DMS79 (cell line): ENCODE measurements around the gene ALS2CL.

ENCODE experiments used
- DNase-seq: peaks from one replicate; lab custom pipeline; 2025; lab: John Stamatoyannopoulos, UW

Gene ALS2CL

DNA sequence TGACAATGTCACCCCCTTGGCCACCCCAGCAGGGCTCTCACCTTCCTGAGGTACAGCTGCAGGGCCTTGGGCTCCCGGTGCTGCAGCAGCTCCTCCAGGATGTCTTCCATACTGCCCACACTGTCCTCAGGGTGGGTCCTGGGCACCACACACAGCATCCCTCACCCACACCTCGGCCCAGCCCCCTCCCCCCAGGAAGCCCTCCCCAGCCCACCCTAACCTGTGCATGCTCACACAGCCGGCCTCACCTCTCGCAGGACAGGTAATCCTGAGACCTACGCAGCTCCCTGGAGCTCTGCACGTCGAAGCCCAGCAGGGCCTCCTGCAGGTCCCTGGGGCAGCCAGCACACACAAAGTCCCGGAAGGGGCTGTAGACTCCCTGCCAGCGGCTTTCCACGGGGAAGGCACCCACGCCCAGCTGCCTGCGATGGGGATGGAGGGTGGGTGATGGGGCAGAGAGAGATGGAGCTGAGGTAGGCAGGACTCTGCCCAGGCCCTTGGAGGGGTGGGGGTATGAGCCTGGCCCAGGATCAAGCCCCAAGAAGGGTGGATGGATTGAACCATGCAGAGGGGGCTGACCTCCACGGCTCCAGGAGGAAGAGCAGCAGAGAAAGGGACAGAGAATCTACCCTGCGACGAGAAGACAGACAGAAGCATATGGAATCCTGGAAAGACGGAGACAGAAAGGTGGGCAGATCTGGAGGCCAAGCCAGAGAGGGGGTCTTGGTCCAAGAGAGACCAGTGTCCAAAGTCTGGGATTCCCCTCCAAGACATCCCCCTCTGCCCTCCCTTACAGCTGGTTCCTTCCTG lies 16.7 kb downstream of the ALS2CL start:
- DNase-seq: no peak

DNA sequence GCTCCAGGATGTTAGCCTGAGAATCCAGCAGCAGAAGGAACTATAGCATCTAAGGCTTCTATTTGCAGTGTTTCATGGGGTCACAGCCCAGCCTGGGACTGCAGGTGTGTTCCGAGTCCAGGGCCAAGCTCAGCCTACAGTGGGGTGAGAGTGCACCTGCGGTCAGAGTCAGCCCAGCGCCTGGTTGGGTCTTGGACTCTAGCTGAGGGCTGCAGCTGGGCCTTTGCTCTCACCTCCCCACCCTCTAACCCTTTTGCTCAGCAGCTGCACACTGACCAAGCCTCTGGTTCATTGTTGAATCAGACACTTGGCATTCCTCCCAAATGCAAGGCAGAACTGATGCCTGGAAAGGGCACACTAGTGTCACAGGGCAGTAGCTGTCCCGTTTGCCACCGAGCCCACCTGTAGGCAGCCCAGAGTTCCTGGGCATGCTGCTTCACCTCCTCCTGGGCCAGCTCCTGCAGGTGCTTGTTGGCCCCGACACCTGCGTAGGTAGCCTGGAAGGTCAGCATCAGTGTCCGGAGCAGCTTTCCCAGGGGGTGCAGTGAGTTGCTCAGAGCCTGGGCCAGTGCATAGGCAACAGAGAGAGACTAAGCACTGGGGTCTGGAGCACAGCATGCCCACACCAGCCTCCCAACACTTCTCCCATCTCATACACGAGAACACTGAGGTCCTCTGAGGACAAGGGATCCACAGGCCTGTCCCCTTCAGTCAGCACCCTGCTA lies 17.5 kb downstream of the ALS2CL start:
- no peak for DNase-seq

DNA sequence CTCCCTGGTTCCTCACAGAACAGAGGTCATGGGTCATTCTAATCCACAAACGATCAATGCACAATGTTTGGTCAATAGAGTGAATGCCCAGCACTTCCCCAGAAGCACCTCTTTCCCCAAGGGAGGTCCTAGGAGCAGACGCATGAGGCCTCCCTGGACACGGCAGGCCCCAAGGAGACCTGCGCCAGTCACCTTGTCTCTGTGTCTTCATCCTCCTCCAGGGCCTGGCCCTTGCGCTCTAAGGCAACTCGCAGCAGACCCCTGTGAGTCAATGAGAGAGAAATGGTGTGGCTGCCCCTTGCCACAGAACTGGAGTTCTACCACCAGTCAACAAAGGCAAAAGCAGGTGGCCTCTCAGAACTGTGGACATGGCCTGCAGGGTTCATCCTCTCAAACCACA lies 18.1 kb downstream of the ALS2CL start:
- no peak for DNase-seq

DNA sequence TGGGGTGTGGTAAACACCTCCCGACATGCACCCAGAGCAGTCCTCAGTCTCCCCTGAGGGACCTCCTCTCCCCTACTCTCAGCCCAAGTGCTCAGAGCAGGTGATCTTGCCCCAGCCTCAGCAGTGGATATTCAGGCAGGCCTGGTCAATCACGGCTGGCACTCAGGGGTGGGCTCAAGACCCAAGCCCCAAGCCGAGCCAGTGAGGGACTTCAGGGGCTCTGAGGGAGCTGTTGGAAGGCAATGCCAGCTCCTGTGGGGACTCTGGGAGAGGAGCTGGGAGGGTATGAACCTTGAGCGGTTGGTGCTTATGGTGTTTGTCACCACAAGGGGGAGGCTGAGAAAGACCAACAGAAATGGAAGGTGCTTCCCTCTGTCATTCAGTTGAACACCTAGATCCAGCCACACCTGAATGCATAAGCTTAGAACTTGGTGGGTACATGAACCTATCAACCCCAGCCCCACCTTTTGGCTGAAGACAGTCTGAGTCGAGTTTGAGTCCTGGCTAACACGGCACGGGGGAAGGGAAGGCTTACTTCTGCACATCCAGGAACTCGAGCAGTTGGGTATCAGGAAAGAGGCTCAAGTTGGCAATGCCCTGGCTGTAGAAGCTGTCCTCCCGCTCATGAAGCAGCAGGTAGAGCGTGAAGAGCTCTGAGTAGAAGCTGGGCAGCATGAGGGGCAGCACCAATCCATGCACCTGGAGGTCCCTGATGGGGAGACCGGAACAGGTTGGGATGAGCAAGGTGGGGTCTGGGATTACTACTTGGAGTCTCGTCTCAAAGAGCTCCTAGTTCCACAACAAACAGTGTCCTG lies 19.2 kb downstream of the ALS2CL start:
- DNase-seq: no peak

DNA sequence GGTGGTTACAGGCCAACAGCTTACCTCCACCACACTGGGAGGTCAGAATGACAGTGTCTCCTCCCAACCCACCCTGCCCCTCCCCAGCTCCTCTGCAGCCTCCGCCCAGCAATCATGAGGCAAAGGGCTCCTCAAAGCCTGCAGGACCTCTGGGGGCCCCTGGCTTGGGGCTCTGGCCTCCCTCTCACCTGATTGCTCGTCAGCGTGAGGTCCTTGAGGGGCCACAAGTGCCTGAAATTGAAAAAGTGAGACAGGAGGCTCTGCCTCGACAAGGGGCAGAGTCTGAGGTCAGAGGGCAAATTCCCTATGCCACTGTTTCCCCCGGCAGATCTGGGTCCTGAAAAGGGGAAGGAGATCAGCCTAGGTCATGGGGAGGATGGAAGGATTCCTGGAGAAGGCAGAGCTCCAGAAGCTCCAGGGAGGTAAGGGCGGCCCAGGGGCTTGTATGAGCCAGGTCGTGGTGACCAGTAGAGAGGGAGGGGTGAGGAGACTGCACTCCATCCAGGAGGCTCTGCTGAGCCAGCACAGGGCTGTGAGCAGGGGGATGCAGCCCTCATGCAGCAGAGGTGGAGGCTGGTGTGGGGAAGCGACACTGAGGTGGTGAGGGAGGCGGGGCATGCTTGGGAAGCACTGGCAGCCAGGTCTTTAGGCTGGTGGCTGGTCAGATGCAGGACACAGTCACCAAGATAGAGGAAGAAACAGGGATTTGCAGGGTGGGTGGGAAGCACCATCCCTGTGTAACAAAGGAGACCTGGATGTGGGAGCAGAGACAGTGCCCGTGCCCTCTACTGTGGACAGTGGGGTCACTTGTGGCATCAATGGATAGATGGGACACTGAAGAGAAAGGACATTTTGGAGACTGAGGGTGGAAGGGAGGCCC lies 20.1 kb downstream of the ALS2CL start:
- DNase-seq: no peak

DNA sequence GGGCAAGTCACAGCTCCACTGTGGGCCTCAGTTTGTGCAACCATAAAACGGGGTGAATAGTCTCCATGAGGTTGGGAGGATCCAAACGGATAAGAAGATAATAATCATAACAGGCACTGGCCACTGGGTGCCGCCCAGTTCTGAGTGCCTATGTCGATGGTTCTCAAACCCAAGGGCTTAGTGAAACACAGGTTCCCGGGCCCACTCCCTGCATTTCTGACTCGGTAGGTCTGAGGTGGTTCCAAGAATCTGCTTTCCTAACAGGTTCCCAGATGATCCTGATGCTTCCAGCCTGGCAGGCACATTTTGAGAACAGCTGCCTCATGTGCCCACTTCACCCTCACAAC lies 21.2 kb downstream of the ALS2CL start:
- DNase-seq: no peak

DNA sequence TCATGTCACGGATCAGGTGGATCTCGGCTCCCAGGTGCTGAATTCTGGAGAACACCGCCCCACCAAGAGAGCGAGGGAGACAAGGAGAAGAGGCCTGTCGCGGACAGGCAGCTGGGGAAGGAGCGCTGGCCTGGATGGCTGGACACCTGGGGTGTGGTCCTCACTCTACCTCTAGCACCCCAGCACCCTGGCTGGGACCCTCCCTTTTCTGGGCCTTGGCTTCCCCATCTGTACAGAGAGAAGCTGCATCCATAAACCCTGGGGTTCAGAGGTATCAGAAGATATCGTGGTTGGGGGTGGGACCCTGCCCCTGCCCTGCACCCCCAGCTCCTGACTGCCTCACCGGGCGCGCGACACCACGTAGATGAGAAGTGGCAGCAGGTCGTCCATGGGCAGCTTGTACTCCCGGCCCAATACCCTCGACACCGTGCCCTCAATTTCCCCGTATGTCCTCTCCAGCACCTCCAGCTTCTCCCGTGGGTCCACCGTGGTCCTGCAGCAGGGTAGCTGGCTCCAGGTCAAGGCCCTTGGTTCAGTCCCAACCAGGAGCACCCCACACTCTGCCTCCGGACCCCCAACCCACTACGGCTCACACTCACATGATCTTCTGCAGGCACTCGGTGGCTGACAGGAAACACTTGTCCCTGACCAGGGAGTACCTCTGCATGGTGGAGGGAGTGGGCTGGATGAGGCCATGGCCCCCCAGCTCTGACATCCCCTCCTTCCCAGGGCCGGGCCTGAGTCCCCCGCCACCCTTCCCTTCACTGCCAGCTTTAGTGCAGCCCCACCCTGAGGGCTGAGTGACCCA lies 21.7 kb downstream of the ALS2CL start:
- no peak for DNase-seq

DNA sequence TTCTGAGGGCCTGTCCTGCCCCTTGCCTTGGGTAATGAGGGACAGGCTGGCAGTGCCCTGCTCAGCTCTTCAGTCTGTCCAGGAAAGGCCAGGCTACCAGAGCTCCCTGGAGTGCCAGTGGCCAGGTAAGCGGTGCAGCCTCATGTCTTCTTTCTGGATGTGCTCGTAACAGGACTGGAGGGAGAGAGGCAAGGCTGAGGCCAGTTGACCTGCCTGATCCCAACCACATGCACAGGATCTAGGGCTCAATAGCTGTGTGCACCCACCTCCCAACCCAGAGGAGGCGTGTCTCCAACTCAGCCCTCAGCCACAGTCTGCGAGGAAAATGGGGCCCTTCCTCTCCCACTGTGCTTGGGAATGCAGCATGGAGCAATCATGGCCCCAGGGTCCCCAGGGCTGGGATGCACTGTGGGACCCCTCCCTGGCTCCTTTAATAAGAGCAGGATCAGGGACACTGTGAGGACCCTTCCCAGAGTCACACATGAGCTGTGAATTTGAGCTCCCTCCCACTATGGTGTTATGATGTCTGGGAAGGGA lies 22.5 kb downstream of the ALS2CL start:
- DNase-seq: no peak

DNA sequence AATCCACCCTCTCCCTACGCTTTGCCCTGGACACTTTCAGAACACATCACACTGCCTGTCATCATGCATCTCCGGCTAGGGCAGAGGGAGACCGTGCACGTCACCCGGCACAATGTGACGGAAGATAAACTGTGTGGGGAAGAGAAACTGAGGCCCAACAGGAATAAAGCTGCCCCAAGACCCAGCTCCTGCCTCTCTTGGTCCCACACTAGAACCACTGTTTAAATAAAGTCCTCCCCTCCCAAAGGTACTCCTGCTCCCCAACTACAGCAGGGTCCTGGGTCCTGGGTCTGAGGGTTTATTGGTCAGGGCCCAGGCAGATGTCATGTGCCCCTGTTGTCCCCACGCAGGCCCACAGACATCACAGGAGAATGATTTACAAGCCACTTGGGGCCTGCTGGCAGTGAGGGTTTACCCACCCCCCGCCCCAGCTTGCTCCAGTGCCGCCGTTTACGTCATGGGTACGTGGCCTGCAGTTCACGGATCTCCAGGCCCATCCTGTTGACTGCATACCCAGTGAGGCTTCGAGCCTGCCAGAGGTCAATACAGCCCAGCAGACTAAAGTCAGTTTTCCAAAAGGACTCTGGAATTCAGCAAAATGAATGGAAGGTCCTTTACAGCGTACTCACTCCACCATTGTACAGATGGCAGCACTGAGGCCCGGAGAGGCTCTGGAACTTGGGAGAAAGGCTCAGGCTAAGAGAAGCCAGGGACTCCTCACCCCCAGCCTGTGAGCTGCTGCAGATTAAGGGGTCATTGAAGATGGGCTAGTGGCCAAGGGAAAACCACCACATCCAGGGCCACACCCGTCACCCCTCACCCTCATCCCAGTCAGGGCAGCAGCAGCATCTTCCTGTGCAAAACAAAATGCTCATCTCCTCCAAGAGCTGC lies 23.2 kb downstream of the ALS2CL start:
- no peak for DNase-seq

DNA sequence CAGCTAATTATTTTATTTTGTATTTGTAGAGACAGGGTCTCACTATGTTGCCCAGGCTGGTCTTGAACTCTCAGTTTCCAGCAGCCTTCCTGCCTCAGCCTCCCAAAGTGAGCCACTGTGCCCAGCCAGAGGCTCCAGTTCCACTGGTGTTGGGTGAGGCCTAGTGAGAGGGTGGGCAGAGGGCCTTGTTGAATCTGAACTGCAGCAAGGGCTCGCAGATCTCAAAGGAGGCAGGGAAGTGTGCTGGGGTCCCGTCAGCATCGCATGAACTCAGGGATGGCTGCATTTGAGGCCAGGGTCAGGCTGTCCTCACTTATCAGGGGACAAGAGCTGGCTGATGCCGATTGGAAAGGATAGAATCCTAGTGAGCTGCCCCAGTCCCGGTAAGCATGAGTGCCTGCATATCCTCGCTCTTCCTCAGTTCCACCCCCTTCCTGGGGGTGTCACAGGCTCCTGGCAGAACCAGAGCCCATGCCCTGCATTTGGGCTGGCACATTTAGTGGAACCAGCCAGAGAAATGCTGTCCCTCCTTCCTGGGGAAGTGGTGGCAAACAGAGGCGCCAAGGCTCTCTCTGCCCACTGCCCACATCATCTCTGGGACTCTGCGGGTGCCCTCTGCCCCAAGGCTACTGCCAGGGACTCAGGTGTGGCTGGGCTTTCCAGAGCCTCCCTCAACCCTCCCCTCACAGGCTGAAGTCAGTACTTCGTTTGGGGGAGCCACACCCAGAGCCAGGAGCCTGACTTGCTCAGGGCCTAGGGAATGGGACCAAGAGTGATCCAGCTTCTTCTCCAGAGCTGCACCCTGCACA lies 24.1 kb downstream of the ALS2CL start:
- DNase-seq: no peak

DNA sequence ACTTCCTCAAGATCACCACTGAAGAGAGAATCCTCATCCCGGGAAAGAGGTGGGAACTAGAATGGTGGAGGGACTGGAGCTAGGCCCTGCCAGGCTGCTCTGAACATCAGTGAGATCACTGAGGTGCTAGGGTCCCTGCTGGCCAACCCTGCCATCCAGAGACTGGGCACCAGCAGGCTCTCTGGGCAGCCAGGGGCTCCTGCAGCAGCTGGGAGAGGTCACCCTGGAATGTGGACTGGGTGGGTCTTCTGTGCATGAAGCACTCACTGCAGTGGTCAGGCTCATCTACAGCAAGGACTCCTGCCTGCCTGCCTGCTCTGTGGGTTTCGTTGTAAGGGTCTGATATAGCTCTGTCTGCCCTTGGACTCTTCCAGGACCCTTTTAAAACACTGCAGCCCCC lies 24.9 kb downstream of the ALS2CL start:
- no peak for DNase-seq

DNA sequence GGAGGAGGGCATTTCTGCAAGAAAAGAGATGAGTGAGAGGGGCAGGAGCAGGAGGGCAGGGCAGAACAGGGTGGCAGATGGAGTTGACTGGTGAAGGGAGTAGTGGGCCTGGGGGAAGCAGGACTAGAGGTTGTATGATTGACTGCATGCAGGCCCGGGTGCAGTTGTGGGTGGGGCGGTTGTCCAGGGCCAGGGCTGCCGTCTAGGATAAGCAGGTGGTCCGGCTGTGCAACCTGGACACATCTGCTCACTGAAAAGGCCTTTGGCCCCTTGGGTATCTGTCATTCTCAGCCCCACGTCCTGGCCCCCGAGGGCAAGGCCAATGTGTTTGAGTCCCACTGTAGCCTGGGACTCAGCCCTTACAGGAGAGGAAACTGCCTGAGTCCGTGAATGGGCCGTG lies 25.4 kb downstream of the ALS2CL start:
- no peak for DNase-seq

DNA sequence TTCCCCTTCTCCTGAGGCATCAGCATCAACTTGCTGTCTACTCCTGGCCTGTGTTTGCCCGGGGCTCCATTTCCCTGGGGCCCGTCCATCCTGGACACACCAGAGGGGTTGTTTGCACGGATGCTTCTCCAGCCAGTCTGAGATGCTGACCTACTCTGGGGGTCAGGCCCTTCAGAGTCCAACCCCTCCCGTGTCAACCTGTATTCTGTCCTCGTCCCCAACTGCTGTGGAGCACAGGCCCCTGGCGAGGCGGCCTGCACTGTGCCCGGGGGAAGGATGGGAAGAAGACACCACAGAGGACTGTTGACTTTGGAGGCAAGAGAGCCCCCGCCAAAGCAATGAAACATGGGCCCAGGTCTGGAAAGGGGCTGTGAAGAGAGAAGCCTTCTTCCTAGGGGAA lies 25.8 kb downstream of the ALS2CL start:
- no peak for DNase-seq

DNA sequence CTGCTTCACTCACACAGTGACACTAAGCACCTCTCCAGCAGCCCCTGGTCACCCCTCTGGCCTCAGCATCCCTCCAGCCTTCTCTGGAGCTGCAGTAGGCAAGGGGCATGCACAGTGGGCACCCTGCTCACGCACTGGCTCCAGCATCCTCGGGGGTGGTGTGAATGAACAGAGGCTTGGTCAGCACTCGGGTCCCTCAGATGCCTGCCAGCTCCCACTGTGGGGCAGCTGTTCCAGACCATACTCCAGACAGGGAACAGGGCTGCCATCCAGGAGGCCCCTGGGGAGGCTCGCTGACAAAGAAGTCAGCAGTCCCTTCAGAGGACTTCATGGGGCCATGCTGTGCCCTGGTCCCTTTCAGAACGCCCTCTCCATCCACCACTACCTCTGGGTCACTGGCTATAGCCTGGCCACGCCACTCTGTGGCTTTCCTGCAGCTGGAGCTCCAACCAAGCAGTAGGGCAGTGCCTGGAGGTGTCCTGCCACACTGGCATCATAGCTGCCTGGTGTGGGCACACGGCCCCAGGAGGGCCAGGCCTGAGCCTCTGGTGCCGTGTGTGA lies 26.3 kb downstream of the ALS2CL start:
- DNase-seq: no peak

DNA sequence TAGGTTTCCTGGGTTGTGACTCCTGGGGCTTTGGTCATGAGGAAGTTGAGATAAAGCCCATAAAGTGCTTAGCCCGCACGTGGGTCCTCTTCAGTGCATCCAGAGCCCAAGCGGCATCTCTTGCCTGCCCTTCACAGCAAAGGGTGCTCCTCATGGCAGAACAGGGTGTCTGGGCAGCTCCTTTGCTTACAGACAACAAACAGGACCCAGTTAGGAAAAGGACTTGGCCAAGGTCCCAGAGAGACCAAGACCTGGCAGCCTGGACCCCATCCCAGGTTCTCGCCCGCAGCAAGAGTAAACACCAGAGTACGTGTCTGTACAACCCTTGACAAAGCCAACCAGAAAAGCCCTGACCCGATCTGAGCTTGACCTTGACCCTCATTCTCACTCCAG lies 27.0 kb downstream of the ALS2CL start:
- no peak for DNase-seq

DNA sequence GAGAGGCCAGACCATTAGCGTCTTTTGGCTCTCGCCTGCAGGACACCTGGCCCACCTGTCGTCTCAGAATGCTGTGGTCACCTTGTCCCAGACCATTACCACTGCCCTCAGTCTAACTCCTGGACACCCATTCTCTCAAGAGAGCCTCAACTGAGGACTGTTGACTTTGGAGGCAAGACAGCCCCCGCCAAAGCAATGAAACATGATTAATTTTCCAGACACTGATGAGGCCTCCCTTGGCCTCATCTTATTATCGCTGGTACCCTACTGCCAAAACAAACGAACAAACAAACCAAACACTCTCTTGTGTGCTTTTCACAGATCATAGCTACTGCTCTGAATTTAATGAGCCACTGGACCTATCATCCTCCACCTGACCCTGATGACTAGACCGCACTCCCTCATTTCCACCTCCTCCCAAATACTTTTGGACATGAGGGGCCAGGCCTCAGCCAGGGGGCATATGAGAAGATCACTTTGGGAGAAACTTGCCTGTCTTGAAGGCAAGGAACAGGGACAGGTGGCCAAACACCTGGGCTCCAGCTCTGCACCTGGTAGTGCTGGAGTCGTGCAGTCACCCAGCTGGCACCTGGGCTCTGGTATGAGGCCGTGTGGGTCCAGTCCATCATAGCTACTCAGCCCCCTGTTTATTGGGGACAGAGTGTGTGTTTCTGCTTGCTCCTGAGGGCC lies 27.6 kb downstream of the ALS2CL start:
- DNase-seq: no peak

DNA sequence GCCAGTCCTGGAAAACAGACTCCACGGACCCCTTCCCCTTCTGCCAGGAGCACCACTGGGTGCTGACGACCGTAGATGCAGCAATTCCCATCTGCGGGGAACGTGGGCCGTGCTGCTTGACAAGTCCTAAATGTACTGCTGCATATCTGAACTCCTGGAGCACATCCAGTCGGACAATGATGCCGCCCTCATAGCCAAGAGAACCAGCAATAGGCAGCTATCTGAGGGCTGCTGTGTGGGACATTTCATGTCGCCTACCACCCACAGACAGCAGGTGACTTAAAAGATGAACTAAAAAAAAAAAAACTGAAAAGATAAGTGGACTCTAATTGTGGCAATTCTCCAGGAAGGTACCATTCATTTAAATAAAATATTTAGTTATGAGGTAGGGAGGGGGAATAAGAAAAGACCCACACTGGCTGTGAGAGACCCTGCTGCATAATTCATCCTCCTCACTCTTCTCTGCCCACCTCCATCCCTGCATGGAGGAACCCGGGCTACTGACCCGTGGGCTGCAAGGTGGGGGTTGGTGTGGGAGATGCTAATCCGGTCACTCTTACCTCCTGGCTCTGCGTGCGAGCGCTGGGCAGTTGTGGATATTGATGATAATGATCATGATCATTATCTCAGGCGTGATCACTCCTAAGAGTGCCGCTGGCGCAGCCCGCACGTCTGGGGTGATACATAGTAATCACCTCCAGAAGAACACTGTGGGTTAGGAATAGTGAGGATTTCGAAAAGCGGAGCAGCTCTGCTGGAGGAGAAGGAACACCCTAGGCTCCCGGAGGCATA lies 28.3 kb downstream of the ALS2CL start:
- no peak for DNase-seq
